T-helper 2 cell treated with Interferon-gamma antibody and Interleukin-4, amounts not matched to agents 100 ng/mL and 5 ng/mL, for 36 hours (primary cell): ENCODE results near the gene GADD45A. TPM values are rescaled to one million over a fixed set of nuclear protein-coding genes. Genes with fewer than 3 reads are reported as not detected.

Source experiments
- total RNA-seq: library from RNA; stranded (reverse); gene quantifications from 2 replicates; pipeline ENCODE4 v1.2.3, GENCODE V29; 2022

GADD45A gene
- total RNA-seq, 1 donor from 2014 or later, result 20.7 TPM

Other genes with a start within 250 kb of the GADD45A start
- 0.05 TPM in 1 of 2 replicates, not detected in the other for gene GNG12, start 148.3 kb downstream of the GADD45A start, total RNA-seq